Ectodermal cell (in vitro differentiated cells): Measurements from ENCODE around the gene UGCG.
"Not testable (repeated sequence)": the region's sequence is repeated elsewhere in the genome, so short reads cannot be mapped to it uniquely, and the experiment has no call there.

Source experiments
- H3K27ac ChIP-seq: 2 replicates; pipeline ENCODE4 v1.7.0; 2013; ENCODE audit warnings: mild to moderate bottlenecking, low read depth, low read length; ENCODE audit not compliant: insufficient read depth, poor library complexity, severe bottlenecking
- H3K27me3 ChIP-seq: 2 replicates; pipeline ENCODE4 v1.7.0; 2013; ENCODE audit warnings: mild to moderate bottlenecking, low read length; ENCODE audit not compliant: insufficient read depth, control insufficient read depth, poor library complexity, severe bottlenecking
- H3K36me3 ChIP-seq: one replicate; pipeline ENCODE4 v1.7.0; 2013; ENCODE audit warnings: low read length; ENCODE audit not compliant: control insufficient read depth, insufficient read depth
- H3K4me1 ChIP-seq: one replicate; pipeline ENCODE4 v1.7.0; 2013; ENCODE audit warnings: low read length; ENCODE audit not compliant: control insufficient read depth, insufficient read depth
- H3K4me3 ChIP-seq: 2 replicates; pipeline ENCODE4 v1.7.0; 2013; ENCODE audit warnings: low read depth, low read length, control low read depth; ENCODE audit not compliant: insufficient read depth
- H3K9me3 ChIP-seq: 2 replicates; pipeline ENCODE4 v1.7.0; 2013; ENCODE audit warnings: mild to moderate bottlenecking, low read length, moderate library complexity; ENCODE audit not compliant: control insufficient read depth
- WGBS, 2 experiments: methylation state at CpG; one replicate each; pipeline ENCODE4 v1.1.7; 2013; ENCODE audit warnings: missing lambda C conversion rate in 2 of 2; 5-methylcytosine and 5-hydroxymethylcytosine counted together

Gene UGCG

DNA sequence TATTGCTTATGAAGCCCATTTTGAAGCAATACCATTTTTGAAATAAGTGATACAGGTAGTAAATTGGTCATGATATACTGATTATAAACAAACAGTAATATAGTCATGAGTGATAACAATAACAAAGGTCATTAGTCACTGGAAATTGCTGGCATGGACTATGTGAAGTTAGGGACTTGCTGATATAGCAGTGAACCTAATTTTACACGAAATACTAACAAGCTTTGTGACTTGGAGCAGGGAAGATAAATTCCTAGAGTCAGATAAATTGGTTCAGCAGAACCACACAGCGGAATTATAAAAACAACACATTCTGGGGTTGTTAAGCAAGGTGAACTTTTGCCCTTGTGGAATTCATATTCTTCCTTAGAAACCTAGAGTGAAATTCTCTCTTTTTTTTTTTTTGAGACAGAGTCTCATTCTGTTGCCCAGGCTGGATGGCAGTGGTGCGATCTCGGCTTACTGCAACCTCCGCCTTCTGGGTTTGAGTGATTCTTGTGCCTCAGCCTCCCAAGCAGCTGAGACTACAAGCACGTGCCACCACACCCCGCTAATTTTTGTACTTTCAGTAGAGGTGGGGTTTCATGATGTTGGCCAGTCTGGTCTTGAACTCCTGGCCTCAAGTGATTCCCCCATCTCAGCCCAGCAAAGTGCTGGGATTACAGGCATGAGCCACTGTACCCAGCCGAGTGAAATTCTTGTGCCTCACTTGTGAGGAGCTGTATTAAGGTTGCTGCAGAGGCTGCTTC, 6.0 kb downstream of the UGCG start:
- Histone ChIP-seq H3K27me3 (no peaks in the 10 kb centered on the region), H3K27ac (no peak overlapping the region), H3K4me1 (peaks cover 7% of the 10 kb centered on the region), H3K9me3 (no peaks in the 10 kb centered on the region), H3K4me3 (no peak overlapping the region), H3K36me3 (no peaks in the 10 kb centered on the region)
- 96 to 97% methylated on average over 8 of the region's 8 CpGs for WGBS, 2 experiments

DNA sequence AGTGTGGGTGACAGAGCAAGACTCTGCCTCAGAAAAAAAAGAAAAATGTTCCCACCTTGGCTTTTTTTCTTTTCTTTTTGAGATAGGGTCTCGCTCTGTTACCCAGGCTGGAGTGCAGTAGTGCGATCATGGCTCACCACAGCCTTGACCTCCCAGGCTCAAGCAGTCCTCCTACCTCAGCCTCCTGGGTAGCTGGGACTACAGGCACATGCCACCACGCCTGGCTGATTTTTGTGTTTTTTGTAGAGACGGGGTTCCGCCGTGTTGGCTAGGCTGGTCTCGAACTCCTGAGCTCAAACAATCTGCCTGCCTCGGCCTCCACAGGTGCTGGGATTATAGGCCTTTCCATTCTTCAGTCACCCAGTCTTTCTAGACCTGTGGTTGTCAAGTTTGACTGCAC, 6.9 kb downstream of the UGCG start:
- H3K27ac ChIP-seq, H3K27me3 ChIP-seq, H3K4me1 ChIP-seq, H3K36me3 ChIP-seq, H3K4me3 ChIP-seq, H3K9me3 ChIP-seq: not testable (repeated sequence)
- WGBS, 2 experiments: 94 to 95% methylated on average over 8 of the region's 8 CpGs

GRCh38 chr9:111904026-111904425, 7.4 kb downstream of the UGCG start:
- no peak overlapping the region for H3K27ac ChIP-seq
- H3K4me1 ChIP-seq: peaks cover 4% of the 10 kb centered on the region
- H3K36me3 ChIP-seq: no peaks in the 10 kb centered on the region
- 89 to 95% methylated on average over 2 of the region's 2 CpGs for WGBS, 2 experiments
- no peaks in the 10 kb centered on the region for H3K9me3 ChIP-seq
- no peak overlapping the region for H3K4me3 ChIP-seq
- H3K27me3 ChIP-seq: no peaks in the 10 kb centered on the region

GRCh38 chr9:111904891-111905291, 8.3 kb downstream of the UGCG start:
- no peaks in the 10 kb centered on the region for H3K4me1 ChIP-seq
- no peaks in the 10 kb centered on the region for H3K36me3 ChIP-seq
- no peak overlapping the region for H3K4me3 ChIP-seq
- WGBS, 2 experiments: 90 to 96% methylated on average over 5 of the region's 5 CpGs
- no peak overlapping the region for H3K27ac ChIP-seq
- H3K9me3 ChIP-seq: no peaks in the 10 kb centered on the region
- H3K27me3 ChIP-seq: no peaks in the 10 kb centered on the region

GRCh38 chr9:111907147-111907546, 10.5 kb downstream of the UGCG start:
- Histone ChIP-seq H3K36me3 (no peaks in the 10 kb centered on the region), H3K27me3 (no peaks in the 10 kb centered on the region), H3K4me1 (no peaks in the 10 kb centered on the region), H3K27ac (no peak overlapping the region), H3K9me3 (no peaks in the 10 kb centered on the region), H3K4me3 (no peak overlapping the region)
- 94 to 96% methylated on average over 5 of the region's 5 CpGs for WGBS, 2 experiments

- Histone ChIP-seq H3K27ac (no peak overlapping the region), H3K4me3 (no peak overlapping the region), H3K9me3 (no peaks in the 10 kb centered on the region), H3K27me3 (no peaks in the 10 kb centered on the region), H3K36me3 (no peaks in the 10 kb centered on the region), H3K4me1 (no peaks in the 10 kb centered on the region)
- 91 to 94% methylated on average over 3 of the region's 3 CpGs for WGBS, 2 experiments
Measured at GRCh38 chr9:111909444-111909843, 12.8 kb downstream of the UGCG start.

GRCh38 chr9:111910428-111910827, 13.8 kb downstream of the UGCG start:
- Histone ChIP-seq H3K4me3 (no peak overlapping the region), H3K9me3 (no peaks in the 10 kb centered on the region), H3K27ac (no peak overlapping the region), H3K27me3 (no peaks in the 10 kb centered on the region), H3K36me3 (no peaks in the 10 kb centered on the region), H3K4me1 (no peaks in the 10 kb centered on the region)
- 96% methylated on average over 6 of the region's 6 CpGs for WGBS, 2 experiments

DNA sequence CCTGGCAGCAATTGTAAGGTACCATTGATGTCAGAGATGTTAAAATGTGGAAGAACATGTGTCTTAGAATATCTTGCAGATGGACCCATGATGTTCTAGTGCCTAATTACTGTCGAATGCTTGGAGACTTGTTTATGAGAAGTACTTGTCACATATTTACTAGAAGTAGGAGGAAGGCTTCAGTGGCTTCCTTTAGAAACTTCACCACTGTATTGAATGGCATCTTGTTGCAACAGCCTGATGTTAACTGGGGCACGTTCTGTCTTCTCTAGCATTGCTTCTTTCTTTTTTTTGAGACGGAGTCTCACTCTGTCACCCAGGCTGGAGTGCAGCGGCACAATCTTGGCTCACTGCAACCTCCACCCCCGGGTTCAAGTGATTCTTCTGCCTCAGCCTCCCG, 16.5 kb downstream of the UGCG start:
- WGBS, 2 experiments: 92 to 96% methylated on average over 6 of the region's 6 CpGs
- H3K27me3 ChIP-seq: no peaks in the 10 kb centered on the region
- no peaks in the 10 kb centered on the region for H3K4me1 ChIP-seq
- H3K4me3 ChIP-seq: no peak overlapping the region
- no peak overlapping the region for H3K27ac ChIP-seq
- H3K36me3 ChIP-seq: peaks cover 3% of the 10 kb centered on the region
- no peaks in the 10 kb centered on the region for H3K9me3 ChIP-seq

DNA sequence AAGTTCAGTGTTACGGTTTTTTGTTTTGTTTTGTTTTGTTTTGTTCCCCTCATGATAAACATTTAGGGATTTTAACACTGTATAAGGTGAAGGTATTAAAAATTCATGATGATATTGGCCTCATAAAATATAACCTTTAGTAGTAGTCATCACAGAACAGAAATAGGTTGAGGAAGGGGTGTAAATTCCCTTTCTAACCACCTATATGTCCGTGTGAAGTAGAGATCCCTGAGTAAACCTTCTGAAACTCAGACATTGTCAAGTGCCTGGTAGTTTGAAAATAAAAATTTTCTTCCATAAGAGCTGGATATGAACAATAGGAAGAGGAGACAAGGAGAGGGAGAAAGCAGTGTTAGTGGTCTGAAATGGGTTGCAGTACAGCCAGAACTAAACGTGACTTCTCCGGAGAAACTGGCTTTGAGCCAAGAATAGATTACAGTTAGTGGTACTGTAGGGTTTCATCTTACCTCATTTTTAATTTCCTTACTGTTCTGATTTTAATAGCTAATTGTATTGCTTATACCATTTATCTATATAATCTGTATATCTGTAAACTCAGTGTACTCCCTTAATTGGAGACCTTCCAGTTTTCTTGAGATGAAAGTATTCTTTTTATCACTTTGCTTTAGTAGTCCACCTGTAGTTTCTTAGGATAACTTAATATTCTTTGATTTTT, 18.3 kb downstream of the UGCG start:
- H3K4me1 ChIP-seq: no peaks in the 10 kb centered on the region
- no peaks in the 10 kb centered on the region for H3K9me3 ChIP-seq
- 93 to 95% methylated on average over 3 to 4 of the region's 4 CpGs for WGBS, 2 experiments
- H3K4me3 ChIP-seq: no peak overlapping the region
- H3K27ac ChIP-seq: no peak overlapping the region
- H3K27me3 ChIP-seq: no peaks in the 10 kb centered on the region
- H3K36me3 ChIP-seq: peaks cover 3% of the 10 kb centered on the region

- Histone ChIP-seq H3K4me3 (no peak overlapping the region), H3K36me3 (peaks cover 3% of the 10 kb centered on the region), H3K9me3 (no peaks in the 10 kb centered on the region), H3K27ac (no peak overlapping the region), H3K4me1 (no peaks in the 10 kb centered on the region), H3K27me3 (no peaks in the 10 kb centered on the region)
- 90 to 94% methylated on average over 3 of the region's 3 CpGs for WGBS, 2 experiments
Measured at GRCh38 chr9:111915425-111915758, 18.8 kb downstream of the UGCG start.
